A172 (cell line): Measurements from ENCODE around the gene RREB1. TPM values are rescaled to one million over a fixed set of nuclear protein-coding genes. Genes with fewer than 3 reads are reported as not detected.

Source experiments
- DNase-seq: peaks from one replicate; pipeline ENCODE4 v3.0.0-alpha.2; 2015; ENCODE audit warnings: low spot score
- total RNA-seq: library from RNA; depleted of rRNA; stranded (reverse); fragments of >200 nt; shearing (Covaris generic); gene quantifications from 2 replicates; pipeline ENCODE4 v1.2.3, GENCODE V29; 2014; rRNA removed

RREB1 gene, protein sequence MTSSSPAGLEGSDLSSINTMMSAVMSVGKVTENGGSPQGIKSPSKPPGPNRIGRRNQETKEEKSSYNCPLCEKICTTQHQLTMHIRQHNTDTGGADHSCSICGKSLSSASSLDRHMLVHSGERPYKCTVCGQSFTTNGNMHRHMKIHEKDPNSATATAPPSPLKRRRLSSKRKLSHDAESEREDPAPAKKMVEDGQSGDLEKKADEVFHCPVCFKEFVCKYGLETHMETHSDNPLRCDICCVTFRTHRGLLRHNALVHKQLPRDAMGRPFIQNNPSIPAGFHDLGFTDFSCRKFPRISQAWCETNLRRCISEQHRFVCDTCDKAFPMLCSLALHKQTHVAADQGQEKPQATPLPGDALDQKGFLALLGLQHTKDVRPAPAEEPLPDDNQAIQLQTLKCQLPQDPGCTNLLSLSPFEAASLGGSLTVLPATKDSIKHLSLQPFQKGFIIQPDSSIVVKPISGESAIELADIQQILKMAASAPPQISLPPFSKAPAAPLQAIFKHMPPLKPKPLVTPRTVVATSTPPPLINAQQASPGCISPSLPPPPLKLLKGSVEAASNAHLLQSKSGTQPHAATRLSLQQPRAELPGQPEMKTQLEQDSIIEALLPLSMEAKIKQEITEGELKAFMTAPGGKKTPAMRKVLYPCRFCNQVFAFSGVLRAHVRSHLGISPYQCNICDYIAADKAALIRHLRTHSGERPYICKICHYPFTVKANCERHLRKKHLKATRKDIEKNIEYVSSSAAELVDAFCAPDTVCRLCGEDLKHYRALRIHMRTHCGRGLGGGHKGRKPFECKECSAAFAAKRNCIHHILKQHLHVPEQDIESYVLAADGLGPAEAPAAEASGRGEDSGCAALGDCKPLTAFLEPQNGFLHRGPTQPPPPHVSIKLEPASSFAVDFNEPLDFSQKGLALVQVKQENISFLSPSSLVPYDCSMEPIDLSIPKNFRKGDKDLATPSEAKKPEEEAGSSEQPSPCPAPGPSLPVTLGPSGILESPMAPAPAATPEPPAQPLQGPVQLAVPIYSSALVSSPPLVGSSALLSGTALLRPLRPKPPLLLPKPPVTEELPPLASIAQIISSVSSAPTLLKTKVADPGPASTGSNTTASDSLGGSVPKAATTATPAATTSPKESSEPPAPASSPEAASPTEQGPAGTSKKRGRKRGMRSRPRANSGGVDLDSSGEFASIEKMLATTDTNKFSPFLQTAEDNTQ (N-terminal part only)
- 5.1 and 7.3 TPM in 2 replicates for total RNA-seq

- DNase-seq, result peak; percentile 37
Observed at GRCh38 chr6:7107578-7108195, at the start of gene RREB1. Gene RREB1 (plus strand): TSS chr6:7107961. CDS start chr6:7181912, 73,951 bp downstream.

DNA sequence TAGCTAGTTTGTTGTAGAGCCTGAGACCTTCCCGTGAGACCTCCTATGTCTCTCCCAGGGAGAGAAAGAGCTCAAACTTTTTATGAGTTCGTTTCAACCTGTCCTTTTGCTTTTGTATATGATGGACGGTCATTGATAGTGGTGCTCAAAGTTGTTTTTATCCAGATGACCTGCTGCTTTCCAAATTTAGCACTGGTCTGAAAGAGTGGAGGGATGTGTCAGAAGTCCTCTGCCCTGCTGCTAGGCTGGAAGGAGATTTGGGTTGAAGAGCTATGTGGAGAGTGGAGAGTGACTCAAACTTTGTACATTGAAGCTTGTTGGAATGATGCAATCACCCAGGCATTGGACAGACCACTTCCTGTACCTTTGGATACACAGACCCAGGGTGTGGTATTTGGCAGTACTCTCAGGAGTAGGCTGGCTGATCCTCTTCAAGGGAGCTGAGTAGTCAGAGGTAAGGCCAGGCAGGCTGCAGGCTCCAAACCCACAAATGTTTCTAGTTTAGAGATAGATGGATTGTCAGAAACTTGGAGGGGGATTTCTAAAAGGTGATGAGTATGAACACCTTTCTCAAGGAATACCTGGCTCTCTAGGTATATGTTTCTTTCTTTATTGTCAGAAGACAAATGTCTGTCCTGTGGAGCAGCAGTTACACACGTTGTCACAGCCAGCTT is 49.4 kb upstream of the RREB1 start:
- DNase-seq, result peak; percentile 98

- no peak for DNase-seq
Observed at GRCh38 chr6:7060769-7061516, 46.8 kb upstream of the RREB1 start.

GRCh38 chr6:7062451-7063162 is 45.2 kb upstream of the RREB1 start:
- DNase-seq, result no peak

- no peak for DNase-seq
Observed at GRCh38 chr6:7067305-7067704, 40.5 kb upstream of the RREB1 start.

- DNase-seq, result no peak
Observed at GRCh38 chr6:7071405-7071804, 36.4 kb upstream of the RREB1 start.

DNA sequence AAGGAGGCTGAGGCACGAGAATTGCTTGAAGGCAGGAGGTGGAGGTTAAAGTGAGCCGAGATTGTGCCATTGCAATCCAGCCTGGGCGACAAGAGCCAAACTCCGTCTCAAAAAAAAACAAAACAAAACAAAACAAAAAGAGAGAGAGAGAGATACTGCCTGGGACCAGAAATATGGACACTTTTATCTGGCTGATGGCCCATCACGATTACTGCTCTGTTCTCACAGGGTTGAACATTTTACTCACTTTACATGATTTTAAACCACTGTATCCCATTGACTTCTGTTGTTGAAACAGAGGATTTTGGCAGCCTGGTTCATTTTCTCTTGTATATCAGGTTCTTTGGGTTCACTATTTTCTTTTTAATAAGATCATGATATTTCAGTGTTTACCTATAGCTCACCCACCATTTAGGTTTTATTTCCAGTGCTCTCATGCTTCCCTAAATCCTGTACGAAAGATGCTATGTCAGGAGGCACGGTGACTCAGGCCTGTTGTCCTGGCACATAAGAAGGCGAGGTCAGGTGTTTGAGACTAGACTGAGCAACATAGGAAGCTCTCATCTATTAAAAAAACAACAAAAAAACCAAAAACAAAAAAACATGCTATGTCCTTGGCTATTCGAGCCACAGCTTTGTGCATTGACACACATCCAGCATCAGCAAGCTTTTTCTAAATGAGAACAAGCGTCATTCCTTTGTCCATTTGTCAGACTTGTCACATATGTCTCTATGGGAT is 34.5 kb upstream of the RREB1 start:
- no peak for DNase-seq

GRCh38 chr6:7073821-7074525 is 33.8 kb upstream of the RREB1 start:
- DNase-seq, result no peak

DNA sequence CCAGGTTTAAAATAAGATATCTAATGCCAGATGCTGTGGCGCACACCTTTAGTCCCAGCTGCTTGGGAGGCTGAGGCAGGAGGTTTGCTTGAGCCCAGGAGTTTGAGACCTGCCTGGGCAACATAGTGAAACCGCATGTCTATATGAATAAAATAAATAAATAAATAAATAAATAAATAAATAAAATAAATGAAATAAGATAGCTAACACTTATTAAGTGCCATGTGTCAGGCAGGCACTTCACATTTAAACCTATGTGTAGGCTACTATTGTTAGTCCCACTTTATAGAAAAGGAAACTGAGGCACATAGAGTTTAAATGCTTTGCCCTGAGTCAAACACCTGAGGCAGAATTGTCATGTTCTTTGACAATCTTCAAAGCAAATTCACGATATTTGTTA is 32.9 kb upstream of the RREB1 start:
- DNase-seq, result no peak

DNA sequence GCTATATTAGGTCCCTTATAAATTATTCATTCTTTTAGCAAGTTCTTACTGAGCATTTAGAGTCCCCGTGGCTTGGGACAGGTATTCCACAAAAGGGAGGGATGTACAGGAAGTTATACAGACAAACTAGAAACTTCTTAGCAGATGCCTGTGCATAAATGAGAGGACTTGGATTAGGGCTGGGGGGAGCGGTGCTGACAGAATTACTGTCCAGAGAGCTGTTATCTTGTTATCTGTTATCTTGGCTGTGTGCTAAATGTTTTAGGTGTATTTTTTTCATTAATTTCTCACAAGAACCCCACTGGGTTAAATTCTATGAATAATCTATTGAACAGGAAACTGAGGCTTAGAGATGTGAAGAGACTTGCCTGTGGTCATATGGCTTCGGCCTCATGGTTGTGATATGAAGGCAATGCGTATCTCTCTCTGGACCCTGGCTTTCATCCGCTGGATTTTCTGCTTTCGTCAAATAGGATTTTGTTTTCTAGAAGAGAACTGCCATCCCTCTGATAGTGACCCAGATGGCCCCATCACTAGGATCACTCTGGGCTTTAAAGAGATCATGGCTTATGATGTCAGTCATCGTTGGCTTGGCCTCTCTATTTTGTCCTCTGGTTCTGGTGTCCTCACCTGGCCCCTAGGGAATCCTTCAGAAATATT is 32.3 kb upstream of the RREB1 start:
- DNase-seq, result no peak

- no peak for DNase-seq
Observed at GRCh38 chr6:7077856-7078255, 29.9 kb upstream of the RREB1 start.

- DNase-seq, result no peak
Observed at GRCh38 chr6:7078856-7079255, 28.9 kb upstream of the RREB1 start.

DNA sequence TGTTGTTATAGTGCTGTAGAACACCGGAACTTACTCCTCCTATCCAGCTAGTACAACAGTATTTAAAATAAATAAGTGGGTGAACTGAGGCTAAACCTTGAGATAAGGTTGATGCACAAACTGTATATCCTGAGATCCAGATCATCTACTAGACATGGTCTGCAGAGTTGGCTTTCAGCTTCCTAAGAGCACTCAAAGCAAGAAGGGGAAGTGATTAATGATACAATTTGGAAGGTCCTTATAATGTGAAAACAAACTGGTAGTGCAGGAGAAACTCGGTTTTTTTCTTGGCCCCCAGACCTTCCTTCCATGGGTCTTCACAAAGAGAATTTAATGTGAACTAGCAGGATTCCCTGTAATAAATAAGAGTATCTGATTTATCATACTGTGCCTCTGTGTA is 27.4 kb upstream of the RREB1 start:
- no peak for DNase-seq

- peak; percentile 13 for DNase-seq
Observed at GRCh38 chr6:7085911-7086310, 21.9 kb upstream of the RREB1 start.

DNA sequence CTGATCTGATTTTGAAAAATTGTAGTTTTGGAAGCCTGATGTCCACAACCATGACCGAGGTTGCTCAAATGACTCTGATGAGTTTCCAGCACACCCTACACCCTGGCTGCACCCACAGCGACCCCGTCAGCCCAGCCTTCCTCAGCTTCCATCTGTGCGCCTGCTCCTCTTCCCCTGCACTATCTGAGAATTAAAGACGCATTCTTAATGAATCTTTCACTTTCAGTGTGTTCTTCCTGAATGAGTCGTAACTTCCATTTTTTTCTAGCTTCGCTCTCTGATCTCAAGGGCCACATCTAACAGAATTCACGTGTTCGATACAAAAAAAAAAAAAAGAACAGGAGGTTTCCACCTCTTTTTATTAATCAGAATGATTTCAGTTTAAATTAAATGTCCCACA is 21.3 kb upstream of the RREB1 start:
- peak; percentile 19 for DNase-seq

DNA sequence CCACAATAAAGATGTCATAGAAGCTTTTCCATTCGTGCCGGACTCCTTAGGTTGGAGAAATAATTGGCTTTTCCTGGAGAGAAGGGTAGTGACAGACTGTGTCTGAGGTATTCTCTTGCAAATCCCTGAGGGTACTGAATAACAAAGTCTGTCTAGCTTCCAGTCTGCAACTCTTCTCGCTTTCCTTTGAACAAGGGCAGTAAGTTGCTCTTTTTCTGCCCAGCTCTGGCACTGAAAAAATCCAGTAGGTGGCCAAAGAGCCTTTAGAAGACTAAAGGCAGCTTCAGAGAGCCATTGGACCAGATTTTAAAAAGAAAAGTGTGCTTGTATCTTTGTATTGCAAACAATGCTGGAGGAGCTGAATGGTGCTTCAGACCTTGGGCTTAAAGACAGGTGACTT is 20.7 kb upstream of the RREB1 start:
- DNase-seq, result peak; percentile 34

- DNase-seq, result no peak
Observed at GRCh38 chr6:7087491-7087979, 20.2 kb upstream of the RREB1 start.
